ENCODE data around the gene TOX2.

TOX2 gene

GRCh38 chr20:43923917-43924316 is 9.3 kb downstream of the TOX2 start:
- FAIRE-seq, result no peak
- no peak for TF ChIP-seq SPI1 (IDR thresholded peaks at IDR 0.05; ENCODE audit: low read depth, low read length)
- TF ChIP-seq POLR2A (IDR thresholded peaks at IDR 0.05; ENCODE audit: low read depth, low read length), result no peak
- no peak for TF ChIP-seq POLR2AphosphoS5 (IDR thresholded peaks at IDR 0.05; ENCODE audit: low read depth, low read length)
- TF ChIP-seq PAX5 (IDR thresholded peaks at IDR 0.05; ENCODE audit: insufficient read depth, low read length, severe bottlenecking), result no peak
- no peak for TF ChIP-seq TAF1 (IDR thresholded peaks at IDR 0.05; ENCODE audit: low read depth, low read length)
- no peak for TF ChIP-seq POU2F2 (IDR thresholded peaks at IDR 0.05; ENCODE audit: low read depth, low read length)

DNA sequence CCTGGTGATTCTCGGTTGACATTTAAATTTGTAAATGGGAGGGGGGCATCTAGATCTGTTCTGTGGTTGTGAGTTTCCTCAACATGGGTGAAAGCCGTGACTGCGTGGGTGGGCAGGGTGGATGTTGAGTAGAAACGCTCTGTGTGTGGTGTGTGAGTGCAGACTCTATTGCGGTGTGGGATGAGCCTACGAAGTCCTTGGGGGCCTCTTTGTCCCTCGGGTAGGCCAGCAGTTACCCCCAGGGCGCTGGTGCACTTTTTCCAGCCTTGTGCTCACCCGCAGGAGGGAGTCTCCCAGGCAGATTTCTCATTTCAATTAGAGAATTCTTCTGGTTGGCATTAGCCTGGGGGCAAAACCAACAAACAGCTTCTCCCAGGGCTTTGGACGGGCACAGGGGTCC is 10.6 kb downstream of the TOX2 start:
- FAIRE-seq (peak; percentile 80), DNase-seq (ENCODE audit: insufficient read length, low spot score) (no peak)
- TF ChIP-seq SPI1 (IDR thresholded peaks at IDR 0.05; ENCODE audit: low read depth, low read length), result no peak
- no peak for TF ChIP-seq POLR2AphosphoS5 (IDR thresholded peaks at IDR 0.05; ENCODE audit: low read depth, low read length)
- 0 out of 2 replicates have a peak, but pooled peaks have one; percentile 40 for TF ChIP-seq POLR2A (IDR thresholded peaks at IDR 0.05; ENCODE audit: low read depth, low read length)
- no peak for TF ChIP-seq TAF1 (IDR thresholded peaks at IDR 0.05; ENCODE audit: low read depth, low read length)
- no peak for TF ChIP-seq PAX5 (IDR thresholded peaks at IDR 0.05; ENCODE audit: insufficient read depth, low read length, severe bottlenecking)
- TF ChIP-seq POU2F2 (IDR thresholded peaks at IDR 0.05; ENCODE audit: low read depth, low read length), result peak; percentile 68; the same call in 1 of the 2 replicates

More at GRCh38 chr20:43923917-43924316, 9.3 kb downstream of the TOX2 start:
- no peak for DNase-seq (ENCODE audit: insufficient read length, low spot score)

- no peak for DNase-seq (ENCODE audit: insufficient read length, low spot score)
- FAIRE-seq, result peak; percentile 77
- peak; percentile 60 for TF ChIP-seq SPI1 (IDR thresholded peaks at IDR 0.05; ENCODE audit: low read depth, low read length)
- no peak for TF ChIP-seq TAF1 (IDR thresholded peaks at IDR 0.05; ENCODE audit: low read depth, low read length)
- TF ChIP-seq POLR2A (IDR thresholded peaks at IDR 0.05; ENCODE audit: low read depth, low read length), result no peak
- no peak for TF ChIP-seq PAX5 (IDR thresholded peaks at IDR 0.05; ENCODE audit: insufficient read depth, low read length, severe bottlenecking)
- TF ChIP-seq POU2F2 (IDR thresholded peaks at IDR 0.05; ENCODE audit: low read depth, low read length), result no peak
- TF ChIP-seq POLR2AphosphoS5 (IDR thresholded peaks at IDR 0.05; ENCODE audit: low read depth, low read length), result no peak
Observed at GRCh38 chr20:43925801-43926200, 11.1 kb downstream of the TOX2 start.

DNA sequence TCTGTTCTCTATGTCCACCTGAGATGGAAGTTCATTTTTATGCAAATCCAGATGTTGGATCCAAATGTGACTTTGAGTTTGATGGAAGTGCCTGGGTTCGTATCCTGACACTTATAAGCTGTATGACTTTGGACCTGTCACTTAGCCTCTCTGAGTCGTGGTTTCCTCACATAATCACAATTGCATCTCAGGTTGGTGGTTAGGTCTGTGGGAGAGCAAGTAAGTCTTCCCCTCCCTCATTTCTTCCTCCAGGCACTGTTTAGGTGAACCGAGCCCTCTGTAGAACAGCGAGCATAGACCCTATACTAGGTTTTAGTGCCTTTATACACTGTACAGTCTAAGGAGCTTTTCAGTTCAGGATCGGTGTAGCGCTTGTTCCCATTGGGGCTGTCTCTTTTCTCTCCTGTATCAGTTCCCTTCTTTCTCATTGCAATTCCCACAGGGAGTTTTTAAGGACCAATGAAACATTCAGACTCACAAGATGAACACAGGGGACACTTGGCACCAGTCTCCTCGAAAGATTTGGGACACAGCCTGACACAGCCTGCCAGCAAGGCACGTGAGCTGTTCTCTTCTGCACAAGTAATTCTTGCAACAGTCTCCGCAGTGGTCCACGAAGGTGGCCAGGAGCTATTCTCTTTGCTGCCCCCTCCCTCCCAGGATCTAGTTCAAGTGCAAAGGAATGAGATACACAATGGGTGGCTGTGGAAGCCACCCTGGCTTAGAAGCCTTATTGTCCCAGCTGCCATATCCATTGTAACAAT is 11.8 kb downstream of the TOX2 start:
- DNase-seq (ENCODE audit: insufficient read length, low spot score) (no peak), FAIRE-seq (no peak)
- TF ChIP-seq POLR2AphosphoS5 (IDR thresholded peaks at IDR 0.05; ENCODE audit: low read depth, low read length) (no peak), SPI1 (IDR thresholded peaks at IDR 0.05; ENCODE audit: low read depth, low read length) (no peak), PAX5 (IDR thresholded peaks at IDR 0.05; ENCODE audit: insufficient read depth, low read length, severe bottlenecking) (no peak), TAF1 (IDR thresholded peaks at IDR 0.05; ENCODE audit: low read depth, low read length) (no peak), POU2F2 (IDR thresholded peaks at IDR 0.05; ENCODE audit: low read depth, low read length) (no peak), POLR2A (IDR thresholded peaks at IDR 0.05; ENCODE audit: low read depth, low read length) (no peak)

GRCh38 chr20:43931976-43932375 is 17.3 kb downstream of the TOX2 start:
- FAIRE-seq (no peak), DNase-seq (ENCODE audit: insufficient read length, low spot score) (no peak)
- TF ChIP-seq POLR2A (IDR thresholded peaks at IDR 0.05; ENCODE audit: low read depth, low read length), result no peak

DNA sequence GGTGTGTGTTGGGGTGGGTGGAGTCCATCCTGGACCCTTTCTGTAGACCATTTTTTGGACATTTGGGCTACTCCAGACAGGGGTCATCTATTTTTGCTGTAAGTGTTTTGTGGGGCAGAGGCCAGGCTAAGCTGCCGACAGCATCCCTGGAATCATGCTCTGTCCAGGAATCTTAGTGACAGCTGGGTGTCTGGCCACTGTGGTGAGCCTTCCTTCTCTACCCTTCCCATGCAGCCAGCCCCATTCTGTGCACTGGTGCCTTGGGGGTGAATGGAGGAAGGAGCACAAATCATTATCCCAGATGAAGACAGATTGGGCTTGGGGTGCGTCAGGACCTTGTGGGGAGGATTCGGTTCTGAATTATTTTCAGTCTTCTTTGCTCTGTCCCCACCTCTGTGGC is 20.2 kb downstream of the TOX2 start:
- no peak for DNase-seq (ENCODE audit: insufficient read length, low spot score)
- no peak for FAIRE-seq
- TF ChIP-seq SPI1 (IDR thresholded peaks at IDR 0.05; ENCODE audit: low read depth, low read length), result no peak
- TF ChIP-seq POLR2AphosphoS5 (IDR thresholded peaks at IDR 0.05; ENCODE audit: low read depth, low read length), result no peak
- TF ChIP-seq POLR2A (IDR thresholded peaks at IDR 0.05; ENCODE audit: low read depth, low read length), result no peak
- no peak for TF ChIP-seq POU2F2 (IDR thresholded peaks at IDR 0.05; ENCODE audit: low read depth, low read length)
- no peak for TF ChIP-seq TAF1 (IDR thresholded peaks at IDR 0.05; ENCODE audit: low read depth, low read length)
- TF ChIP-seq PAX5 (IDR thresholded peaks at IDR 0.05; ENCODE audit: insufficient read depth, low read length, severe bottlenecking), result no peak

DNA sequence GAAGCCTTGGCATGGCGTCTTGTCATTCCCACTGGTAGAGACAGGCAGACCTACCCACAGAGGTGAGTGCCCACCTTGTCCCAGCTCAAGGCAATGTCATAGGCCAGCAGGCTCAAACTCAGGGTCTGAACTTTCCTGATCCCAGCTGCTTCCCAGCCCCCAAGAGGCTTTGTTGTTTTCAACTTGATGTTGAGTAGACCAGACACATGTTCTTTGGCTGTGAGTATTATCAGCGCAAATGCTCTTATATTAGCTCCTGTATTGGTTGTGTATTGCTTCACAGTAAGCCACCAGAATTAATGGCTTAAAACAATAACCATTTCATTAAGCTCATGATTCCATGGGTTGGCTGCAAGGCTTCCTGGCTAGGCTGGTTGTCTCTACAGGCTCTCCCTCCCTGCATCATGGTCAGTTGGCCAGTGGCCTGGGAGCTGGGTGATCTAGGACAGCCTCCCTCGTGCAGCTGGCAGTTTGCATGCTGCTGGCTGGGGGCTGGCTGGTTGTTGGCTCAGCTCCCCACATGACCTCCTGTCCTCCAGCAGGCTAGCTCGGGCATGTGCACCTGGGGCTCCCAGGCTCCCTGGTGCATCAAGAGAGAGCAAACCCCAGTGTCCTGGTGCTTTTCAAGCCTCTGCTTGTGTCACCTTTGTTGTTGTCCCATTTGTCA is 21.6 kb downstream of the TOX2 start:
- TF ChIP-seq POLR2A (IDR thresholded peaks at IDR 0.05; ENCODE audit: low read depth, low read length) (no peak), POLR2AphosphoS5 (IDR thresholded peaks at IDR 0.05; ENCODE audit: low read depth, low read length) (no peak), PAX5 (IDR thresholded peaks at IDR 0.05; ENCODE audit: insufficient read depth, low read length, severe bottlenecking) (no peak), POU2F2 (IDR thresholded peaks at IDR 0.05; ENCODE audit: low read depth, low read length) (no peak), SPI1 (IDR thresholded peaks at IDR 0.05; ENCODE audit: low read depth, low read length) (no peak), TAF1 (IDR thresholded peaks at IDR 0.05; ENCODE audit: low read depth, low read length) (no peak)
- DNase-seq (ENCODE audit: insufficient read length, low spot score) (no peak), FAIRE-seq (peak; percentile 41)

GRCh38 chr20:43936805-43937204 is 22.2 kb downstream of the TOX2 start:
- FAIRE-seq (peak; percentile 59), DNase-seq (ENCODE audit: insufficient read length, low spot score) (no peak)
- no peak for TF ChIP-seq POU2F2 (IDR thresholded peaks at IDR 0.05; ENCODE audit: low read depth, low read length)
- no peak for TF ChIP-seq TAF1 (IDR thresholded peaks at IDR 0.05; ENCODE audit: low read depth, low read length)
- TF ChIP-seq POLR2A (IDR thresholded peaks at IDR 0.05; ENCODE audit: low read depth, low read length), result no peak
- TF ChIP-seq SPI1 (IDR thresholded peaks at IDR 0.05; ENCODE audit: low read depth, low read length), result no peak
- no peak for TF ChIP-seq POLR2AphosphoS5 (IDR thresholded peaks at IDR 0.05; ENCODE audit: low read depth, low read length)
- no peak for TF ChIP-seq PAX5 (IDR thresholded peaks at IDR 0.05; ENCODE audit: insufficient read depth, low read length, severe bottlenecking)

DNA sequence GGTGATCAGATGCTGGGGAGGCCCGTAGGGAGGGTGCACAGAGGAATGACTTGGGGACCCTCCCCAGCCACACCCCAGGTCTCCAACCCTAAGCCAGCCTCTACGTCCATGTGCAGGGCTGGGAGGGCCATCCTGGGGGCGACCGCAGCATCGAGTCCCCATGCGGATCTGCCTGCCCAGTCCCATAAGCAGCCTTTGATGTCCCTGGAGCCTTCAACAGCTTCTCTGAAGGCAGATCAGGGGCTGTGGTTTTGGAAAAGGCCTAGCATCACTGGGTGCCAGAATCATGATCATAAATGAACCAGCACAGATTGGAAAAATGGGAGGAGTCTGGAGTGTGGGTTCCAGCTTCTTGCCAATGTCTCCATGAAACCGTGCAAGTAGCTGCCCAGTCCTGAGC is 22.9 kb downstream of the TOX2 start:
- no peak for TF ChIP-seq TAF1 (IDR thresholded peaks at IDR 0.05; ENCODE audit: low read depth, low read length)
- no peak for TF ChIP-seq POU2F2 (IDR thresholded peaks at IDR 0.05; ENCODE audit: low read depth, low read length)
- TF ChIP-seq POLR2A (IDR thresholded peaks at IDR 0.05; ENCODE audit: low read depth, low read length), result no peak
- no peak for DNase-seq (ENCODE audit: insufficient read length, low spot score)
- no peak for FAIRE-seq

All from GM12891 (cell line).